ENCODE results near the gene SYT11. TPM values are rescaled to one million over a fixed set of nuclear protein-coding genes. Genes with fewer than 3 reads are reported as not detected.

Gene SYT11
- total RNA-seq, 4 donors from 2014 or later: 0.87 to 5.3 (median 2.7) TPM

GRCh38 chr1:155872527-155872926 lies 13.2 kb downstream of the SYT11 start:
- WGBS, 2 donors: 96 to 98% methylated on average over 5 of the region's 5 CpGs
- Histone ChIP-seq H3K36me3 (no peaks in the 10 kb centered on the region), H3K27me3 (no peaks in the 10 kb centered on the region), H3K27ac (peak overlapping the region in 1 of 4 donors; percentile 36), H3K9me3 (no peaks in the 10 kb centered on the region), H3K4me1 (peaks cover 0 to 8% (median 0%) of the 10 kb centered on the region in 3 donors), H3K4me3 (no peak overlapping the region)
- DNase-seq: no peak
- no peak for TF ChIP-seq POLR2A (IDR thresholded peaks at IDR 0.05)
- intact Hi-C loops (cut with DNase I): no loop called here

GRCh38 chr1:155873860-155874259 lies 14.5 kb downstream of the SYT11 start:
- WGBS, 2 donors: 62 to 68% methylated on average over 9 of the region's 9 CpGs
- Histone ChIP-seq H3K4me3 (no peak overlapping the region), H3K9me3 (no peaks in the 10 kb centered on the region), H3K4me1 (peaks cover 0 to 8% (median 0%) of the 10 kb centered on the region in 3 donors), H3K27ac (no peak overlapping the region), H3K36me3 (no peaks in the 10 kb centered on the region), H3K27me3 (no peaks in the 10 kb centered on the region)
- no peak for TF ChIP-seq POLR2A (IDR thresholded peaks at IDR 0.05)
- TF ChIP-seq CTCF (IDR thresholded peaks at IDR 0.05): no peak
- DNase-seq: no peak
- intact Hi-C loops (cut with DNase I): no loop called here

- intact Hi-C loops (cut with DNase I): no loop called here
- peaks cover 0 to 15% (median 0%) of the 10 kb centered on the region in 3 donors for H3K36me3 ChIP-seq
- TF ChIP-seq POLR2A (IDR thresholded peaks at IDR 0.05): no peak
- no peak for TF ChIP-seq CTCF (IDR thresholded peaks at IDR 0.05)
- no peak for DNase-seq
- H3K4me3 ChIP-seq: no peak overlapping the region
- H3K4me1 ChIP-seq: no peaks in the 10 kb centered on the region
- no peak overlapping the region for H3K27ac ChIP-seq
- no peaks in the 10 kb centered on the region for H3K9me3 ChIP-seq
- H3K27me3 ChIP-seq: no peaks in the 10 kb centered on the region
- WGBS, 2 donors: 94 to 100% methylated on average over 1 to 2 of the region's 2 CpGs
Measured at GRCh38 chr1:155877945-155878344, 18.6 kb downstream of the SYT11 start.

- no peak overlapping the region for H3K27ac ChIP-seq
- intact Hi-C loops (cut with DNase I): no loop called here
- TF ChIP-seq POLR2A (IDR thresholded peaks at IDR 0.05): no peak
- TF ChIP-seq CTCF (IDR thresholded peaks at IDR 0.05): no peak
- H3K27me3 ChIP-seq: no peaks in the 10 kb centered on the region
- no peak for DNase-seq
- H3K4me3 ChIP-seq: no peak overlapping the region
- H3K9me3 ChIP-seq: no peaks in the 10 kb centered on the region
- H3K36me3 ChIP-seq: peaks cover 0 to 17% (median 0%) of the 10 kb centered on the region in 3 donors
- H3K4me1 ChIP-seq: no peaks in the 10 kb centered on the region
- 93 to 94% methylated on average over 2 of the region's 2 CpGs for WGBS, 2 donors
Measured at GRCh38 chr1:155880251-155880650, 20.9 kb downstream of the SYT11 start.

GRCh38 chr1:155880950-155881349 lies 21.6 kb downstream of the SYT11 start:
- H3K27me3 ChIP-seq: no peaks in the 10 kb centered on the region
- no peak overlapping the region for H3K4me3 ChIP-seq
- H3K27ac ChIP-seq: no peak overlapping the region
- no peaks in the 10 kb centered on the region for H3K9me3 ChIP-seq
- no peak for TF ChIP-seq POLR2A (IDR thresholded peaks at IDR 0.05)
- TF ChIP-seq CTCF (IDR thresholded peaks at IDR 0.05): no peak
- 74 to 82% methylated on average over 6 of the region's 6 CpGs for WGBS, 2 donors
- peaks cover 0 to 17% (median 0%) of the 10 kb centered on the region in 3 donors for H3K36me3 ChIP-seq
- no peaks in the 10 kb centered on the region for H3K4me1 ChIP-seq
- intact Hi-C loops (cut with DNase I): no loop called here
- no peak for DNase-seq

GRCh38 chr1:155882235-155882634 lies 22.9 kb downstream of the SYT11 start:
- Histone ChIP-seq H3K27me3 (no peaks in the 10 kb centered on the region), H3K9me3 (no peaks in the 10 kb centered on the region), H3K4me3 (no peak overlapping the region), H3K27ac (no peak overlapping the region), H3K4me1 (no peaks in the 10 kb centered on the region), H3K36me3 (peaks cover 0 to 17% (median 0%) of the 10 kb centered on the region in 3 donors)
- intact Hi-C loops (cut with DNase I): no loop called here
- no peak for DNase-seq
- TF ChIP-seq POLR2A (IDR thresholded peaks at IDR 0.05): no peak
